HG03520 (cell line): ENCODE data around the gene ARHGAP26.
"Not testable (repeated sequence)": the region's sequence is repeated elsewhere in the genome, so short reads cannot be mapped to it uniquely, and the experiment has no call there.

Source experiments
- ATAC-seq: cut with Tn5 transposase; IDR thresholded peaks from one replicate; pipeline ENCODE4 v1.9.1; 2021; ENCODE audit warnings: mild to moderate bottlenecking, moderate library complexity; ENCODE audit not compliant: unreplicated experiment

ARHGAP26 gene

DNA sequence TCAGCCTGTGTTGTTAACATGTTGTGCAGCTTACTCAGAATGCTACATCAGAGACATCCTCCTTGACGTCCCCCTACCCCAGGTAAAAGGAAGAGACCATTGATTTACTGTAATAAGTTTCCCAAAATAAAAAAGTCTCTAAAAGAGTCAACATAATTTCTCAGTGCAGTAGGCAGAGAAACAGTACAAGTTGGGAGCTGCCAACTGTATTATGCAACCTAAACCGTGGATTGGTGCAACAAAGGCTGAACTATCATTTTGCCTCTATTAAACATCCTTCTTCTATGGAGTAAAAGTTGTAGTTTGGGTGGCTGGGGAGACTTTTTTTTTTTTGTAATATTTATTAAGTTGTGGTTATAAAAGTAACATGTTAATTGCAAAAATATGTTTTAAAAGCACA lies 425.3 kb downstream of the ARHGAP26 start:
- no peak for ATAC-seq

DNA sequence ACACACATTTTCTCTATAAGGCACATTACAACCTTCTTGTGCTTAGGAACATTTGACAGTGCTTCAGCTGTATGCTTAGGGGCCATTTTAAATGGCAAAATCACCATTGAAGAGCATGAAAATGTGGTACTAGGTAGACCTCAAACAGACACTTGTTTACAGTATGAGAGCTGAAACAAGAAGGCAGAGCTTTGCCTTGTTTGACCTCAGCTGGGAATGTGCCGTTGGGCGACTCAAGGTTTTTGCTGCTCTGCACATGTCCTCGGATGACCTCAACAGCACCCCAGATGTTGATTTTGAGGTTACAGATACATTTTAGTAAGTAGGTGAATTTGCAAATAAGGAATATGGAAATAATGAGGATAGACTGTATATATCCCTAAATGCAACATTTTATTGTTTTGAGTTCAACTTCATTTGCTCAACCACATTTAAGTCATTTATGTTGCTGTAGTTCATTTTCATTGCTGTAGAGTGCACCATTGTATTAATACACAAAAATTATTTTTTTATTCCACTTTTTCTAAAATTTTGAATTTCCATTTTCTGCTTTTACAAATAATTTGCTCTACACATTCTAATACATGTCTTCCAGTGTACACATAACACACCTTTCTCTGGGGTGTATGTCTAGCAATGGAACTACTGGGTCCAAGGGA lies 426.6 kb downstream of the ARHGAP26 start:
- ATAC-seq: no peak

DNA sequence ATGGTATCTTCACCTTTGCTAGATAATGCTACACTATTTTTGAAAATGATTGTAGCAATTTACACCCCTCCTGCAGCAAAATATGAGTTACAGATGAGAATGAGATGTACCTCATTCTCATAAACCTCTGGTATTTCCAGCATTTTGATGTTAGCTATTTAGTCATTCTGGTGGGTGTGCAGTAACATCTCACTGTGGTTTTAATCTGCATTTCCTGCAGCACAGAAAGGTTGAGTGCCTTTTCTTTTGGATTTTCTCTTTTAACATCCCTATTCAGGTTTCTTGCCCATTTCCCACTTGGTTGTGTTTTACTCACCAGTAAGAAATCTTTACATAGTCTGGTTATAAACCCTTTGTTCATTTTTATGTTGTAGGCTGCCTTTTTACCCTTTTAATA lies 427.1 kb downstream of the ARHGAP26 start:
- no peak for ATAC-seq

DNA sequence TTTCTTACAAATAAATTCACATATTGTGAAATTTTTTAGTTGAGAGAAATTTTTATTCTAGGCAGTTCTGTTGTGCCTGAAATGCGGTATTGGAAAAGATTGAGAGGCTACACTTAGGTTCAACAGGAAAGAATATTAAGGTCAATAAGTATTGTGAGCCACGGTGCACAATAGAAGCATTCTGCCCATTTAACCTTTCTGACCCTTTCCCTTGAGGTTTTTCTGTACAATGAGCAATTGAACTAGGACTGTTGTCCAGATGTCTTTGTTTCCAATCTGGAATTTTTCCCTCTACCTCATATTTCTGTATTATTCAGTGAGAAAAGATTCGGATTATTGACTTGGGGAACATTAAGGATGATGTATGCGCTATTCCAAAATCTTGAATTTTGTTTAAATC lies 428.2 kb downstream of the ARHGAP26 start:
- ATAC-seq: no peak

DNA sequence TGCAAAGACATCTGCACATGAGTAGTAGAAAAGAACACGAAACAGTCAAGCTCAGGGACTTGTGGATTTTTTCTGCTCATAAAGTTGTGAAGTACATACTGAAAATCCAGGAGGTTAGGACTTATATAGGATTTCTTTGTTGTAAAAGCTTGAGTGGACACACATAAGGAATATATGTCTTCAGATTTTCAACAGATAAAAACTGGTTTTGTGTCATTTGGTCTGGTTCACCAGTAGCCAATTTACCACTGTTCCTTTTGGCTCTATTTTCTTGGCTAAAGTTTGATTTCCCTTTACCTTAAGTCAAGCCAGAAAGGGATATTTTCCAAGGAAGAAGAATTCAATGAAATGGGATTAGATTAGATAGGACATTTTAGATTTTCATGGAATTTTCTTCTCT lies 429.0 kb downstream of the ARHGAP26 start:
- no peak for ATAC-seq

DNA sequence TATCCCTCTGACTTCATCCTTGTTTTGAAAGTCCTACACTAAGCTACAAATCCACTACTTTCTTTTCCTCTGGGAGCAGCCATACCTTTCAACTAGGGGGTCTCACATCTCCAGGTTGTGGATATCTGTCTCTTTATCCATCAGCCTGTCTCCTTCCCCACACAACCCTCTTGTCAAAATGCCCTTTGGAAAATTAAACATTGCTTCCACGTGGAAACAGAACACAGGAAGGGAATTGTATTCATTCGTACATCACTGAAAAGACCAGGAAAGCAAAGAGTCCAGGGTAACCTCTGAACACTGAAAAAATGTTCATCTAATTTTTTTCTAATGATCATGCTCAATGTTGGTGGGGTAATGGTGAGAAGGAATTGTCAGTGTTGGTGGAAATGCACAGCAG lies 429.7 kb downstream of the ARHGAP26 start:
- no peak for ATAC-seq

DNA sequence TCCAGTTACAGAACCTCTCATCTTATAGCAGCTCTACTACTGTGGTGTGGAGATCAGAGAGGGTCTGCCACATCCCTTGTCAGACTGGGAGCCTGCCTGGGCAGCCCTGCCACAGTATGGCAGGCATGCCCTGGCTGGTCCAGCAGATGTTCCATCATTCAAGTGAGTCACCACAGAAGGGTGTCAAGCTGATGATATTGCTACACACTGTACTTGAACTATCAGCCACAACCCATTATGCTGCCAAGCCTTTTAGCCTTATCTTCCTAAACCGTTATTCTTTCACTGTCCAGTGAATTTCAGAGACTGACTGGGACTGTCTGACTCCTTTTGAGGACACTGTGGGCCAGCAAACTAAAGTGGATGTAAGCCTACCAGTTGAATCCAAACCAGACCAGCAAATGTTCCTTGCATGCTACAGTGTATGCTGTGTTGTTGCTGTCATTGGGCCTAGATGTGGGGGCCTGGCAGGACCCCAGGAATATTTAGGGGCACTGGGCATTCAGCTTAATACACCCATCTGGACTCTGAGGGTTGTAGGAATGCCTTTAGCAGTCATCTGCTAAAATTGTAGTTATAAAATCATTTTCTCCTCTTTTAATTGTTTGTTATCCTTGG lies 430.7 kb downstream of the ARHGAP26 start:
- ATAC-seq: no peak

DNA sequence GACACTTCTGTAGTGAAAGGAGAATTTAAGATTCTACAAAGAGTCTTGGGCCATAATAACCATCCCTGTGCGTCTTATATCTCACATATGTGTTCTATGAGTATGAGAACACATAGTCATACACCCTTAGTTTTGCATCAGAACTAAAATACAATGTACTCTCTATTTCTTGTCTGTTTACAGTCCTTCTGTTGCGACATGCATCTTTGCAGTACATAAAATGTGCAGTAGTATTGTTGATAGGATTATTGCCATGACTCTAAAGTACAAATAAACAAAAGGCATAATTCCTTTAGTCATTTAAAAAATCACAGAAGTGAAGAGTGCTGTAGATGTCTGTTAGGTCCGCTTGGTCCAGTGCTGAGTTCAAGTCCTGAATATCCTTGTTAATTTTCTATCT lies 431.4 kb downstream of the ARHGAP26 start:
- no peak for ATAC-seq

DNA sequence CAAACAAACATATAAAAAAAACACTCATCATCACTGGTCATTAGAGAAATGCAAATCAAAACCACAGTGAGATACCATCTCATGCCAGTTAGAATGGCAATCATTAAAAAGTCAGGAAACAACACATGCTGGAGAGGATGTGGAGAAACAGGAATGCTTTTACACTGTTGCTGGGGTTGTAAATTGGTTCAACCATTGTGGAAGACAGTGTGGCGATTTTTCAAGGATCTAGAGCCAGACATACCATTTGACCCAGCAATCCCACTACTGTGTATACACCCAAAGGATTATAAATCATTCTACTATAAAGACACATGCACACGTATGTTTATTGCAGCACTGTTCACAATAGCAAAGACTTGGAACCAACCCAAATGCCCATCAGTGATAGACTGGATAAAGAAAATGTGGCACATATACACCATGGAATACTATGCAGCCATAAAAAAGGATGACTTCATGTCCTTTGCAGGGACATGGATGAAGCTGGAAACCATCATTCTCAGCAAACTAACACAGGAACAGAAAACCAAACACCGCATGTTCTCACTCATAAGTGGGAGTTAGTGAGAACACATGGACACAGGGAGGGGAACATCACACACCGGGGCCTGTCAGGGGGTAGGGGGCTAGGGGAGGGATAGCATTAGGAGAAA lies 433.3 kb downstream of the ARHGAP26 start:
- not testable (repeated sequence) for ATAC-seq

DNA sequence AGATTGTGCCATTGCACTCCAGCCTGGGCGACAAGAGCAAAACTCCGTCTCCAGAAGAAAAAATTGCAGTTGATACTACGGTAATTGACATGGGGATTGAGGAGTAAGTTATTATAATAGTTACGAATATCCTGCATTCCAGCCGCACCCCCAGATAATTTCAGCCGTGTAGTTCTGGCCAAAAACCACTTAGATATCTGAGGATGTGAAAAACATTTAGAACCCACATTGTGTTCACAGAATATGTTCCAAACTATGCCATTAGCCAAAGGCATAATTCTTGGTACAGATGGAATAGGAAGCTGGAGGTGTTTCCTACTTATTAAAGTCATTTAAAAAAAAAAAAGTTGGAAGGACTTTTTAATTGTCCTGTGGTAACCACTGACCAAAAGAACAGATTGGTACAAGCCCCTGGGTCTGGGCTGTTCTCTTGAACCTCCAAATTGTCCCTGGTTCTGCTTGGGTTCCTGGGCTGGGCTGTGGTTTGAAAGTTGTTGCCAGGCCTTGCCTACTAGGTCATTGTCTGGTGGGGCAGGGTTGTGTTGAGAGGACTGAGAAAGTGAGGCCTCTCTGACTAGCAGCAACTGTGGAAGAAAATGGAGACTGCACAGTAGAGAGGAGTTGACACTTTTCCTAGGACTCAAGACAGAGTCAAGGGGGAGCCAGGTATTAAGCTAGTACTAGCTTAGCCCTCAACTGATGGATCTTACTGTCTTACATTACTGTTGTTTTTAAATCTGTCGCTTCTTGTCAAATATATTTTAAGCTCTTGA lies 434.5 kb downstream of the ARHGAP26 start:
- no peak for ATAC-seq

DNA sequence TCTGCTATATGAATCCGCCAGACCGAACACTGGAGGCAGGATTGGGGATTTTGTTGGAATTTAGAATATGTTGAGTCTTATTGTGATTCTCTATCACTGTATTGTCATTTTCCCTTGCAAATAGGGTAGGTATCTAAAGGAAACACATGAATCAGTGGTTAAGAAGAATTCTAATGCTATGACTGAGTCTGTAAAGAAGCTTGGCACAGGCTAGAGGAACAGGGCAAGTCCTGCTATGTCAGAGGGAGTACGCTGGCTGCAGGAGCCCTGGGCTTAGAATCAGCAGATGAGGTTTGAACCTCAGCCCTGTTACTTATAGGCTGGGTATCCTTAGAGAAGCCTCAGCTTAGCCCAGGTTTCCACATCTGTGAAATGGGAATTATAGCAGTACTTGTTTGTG lies 435.2 kb downstream of the ARHGAP26 start:
- ATAC-seq: no peak

DNA sequence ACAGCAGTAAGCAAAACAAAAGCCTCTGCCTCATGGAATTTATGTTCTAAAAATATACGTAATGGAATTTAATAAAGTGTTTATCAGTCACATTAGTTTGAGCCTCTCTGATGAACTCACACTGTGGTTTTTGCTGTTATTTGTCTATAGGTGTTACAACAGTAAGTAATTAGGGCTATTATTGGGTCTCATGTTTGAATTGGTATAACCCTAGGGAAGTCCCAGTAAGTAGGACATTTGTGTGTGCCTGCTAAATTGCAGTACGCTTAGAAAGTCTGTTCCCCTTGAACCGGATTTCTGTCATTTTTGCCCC lies 435.7 kb downstream of the ARHGAP26 start:
- peak; percentile 10 for ATAC-seq

DNA sequence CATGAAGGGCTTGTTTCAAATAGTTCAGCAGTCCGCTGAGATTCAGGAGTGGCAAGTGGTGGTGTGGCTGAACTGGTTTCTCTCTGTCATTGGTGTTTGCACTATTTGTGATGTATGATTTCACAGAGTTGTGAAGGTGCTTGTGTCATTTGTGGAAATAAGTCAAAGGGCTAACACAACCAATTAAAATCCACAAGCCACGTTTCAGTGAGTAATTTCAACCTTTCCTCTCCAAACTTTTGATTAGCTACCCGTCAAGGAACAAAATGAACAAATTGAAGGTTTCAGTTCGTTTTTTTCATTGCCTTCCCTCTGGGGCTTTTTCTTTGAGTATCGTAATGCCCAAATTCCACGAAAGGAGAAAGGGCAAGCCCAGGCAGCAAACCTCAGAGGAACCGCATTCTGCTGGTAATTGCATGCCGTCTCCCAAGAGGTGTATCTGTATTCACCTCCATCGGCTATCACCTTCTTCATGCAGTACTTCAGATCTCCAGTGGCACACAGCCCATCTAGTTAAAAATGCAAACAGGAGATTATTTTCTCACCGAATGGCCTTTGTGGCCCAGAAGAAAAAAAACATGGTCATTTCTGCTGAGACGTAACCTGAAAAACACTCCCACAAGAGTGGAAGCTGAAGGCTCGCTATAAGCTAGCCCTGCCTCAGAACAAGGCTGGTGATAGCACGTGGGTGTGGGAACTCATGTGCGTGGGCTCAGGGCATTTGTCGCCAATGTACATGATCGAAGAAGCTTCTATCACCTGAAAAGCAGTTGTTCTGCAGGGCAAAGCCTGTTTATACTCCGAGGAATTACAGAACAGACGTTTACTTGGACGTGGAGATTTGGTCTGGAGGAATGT lies 436.2 kb downstream of the ARHGAP26 start:
- ATAC-seq: peak; percentile 46

DNA sequence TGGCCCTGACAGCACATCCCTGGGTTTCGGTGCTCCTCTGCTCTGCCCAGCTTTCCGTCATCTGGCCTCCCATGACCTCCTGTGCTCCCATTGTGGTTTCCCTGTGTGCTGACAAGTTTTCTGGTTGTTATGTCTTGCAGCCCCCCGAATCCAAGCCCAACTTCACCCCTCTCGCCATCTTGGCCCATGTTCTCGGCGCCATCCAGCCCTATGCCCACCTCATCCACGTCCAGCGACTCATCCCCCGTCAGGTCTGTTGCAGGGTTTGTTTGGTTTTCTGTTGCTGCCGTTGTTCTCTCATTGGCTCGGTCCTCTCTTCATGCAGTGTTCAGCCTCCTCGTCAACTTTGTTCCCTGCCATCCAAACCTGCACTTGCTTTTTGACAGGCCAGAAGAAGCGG lies 436.9 kb downstream of the ARHGAP26 start:
- ATAC-seq: no peak

DNA sequence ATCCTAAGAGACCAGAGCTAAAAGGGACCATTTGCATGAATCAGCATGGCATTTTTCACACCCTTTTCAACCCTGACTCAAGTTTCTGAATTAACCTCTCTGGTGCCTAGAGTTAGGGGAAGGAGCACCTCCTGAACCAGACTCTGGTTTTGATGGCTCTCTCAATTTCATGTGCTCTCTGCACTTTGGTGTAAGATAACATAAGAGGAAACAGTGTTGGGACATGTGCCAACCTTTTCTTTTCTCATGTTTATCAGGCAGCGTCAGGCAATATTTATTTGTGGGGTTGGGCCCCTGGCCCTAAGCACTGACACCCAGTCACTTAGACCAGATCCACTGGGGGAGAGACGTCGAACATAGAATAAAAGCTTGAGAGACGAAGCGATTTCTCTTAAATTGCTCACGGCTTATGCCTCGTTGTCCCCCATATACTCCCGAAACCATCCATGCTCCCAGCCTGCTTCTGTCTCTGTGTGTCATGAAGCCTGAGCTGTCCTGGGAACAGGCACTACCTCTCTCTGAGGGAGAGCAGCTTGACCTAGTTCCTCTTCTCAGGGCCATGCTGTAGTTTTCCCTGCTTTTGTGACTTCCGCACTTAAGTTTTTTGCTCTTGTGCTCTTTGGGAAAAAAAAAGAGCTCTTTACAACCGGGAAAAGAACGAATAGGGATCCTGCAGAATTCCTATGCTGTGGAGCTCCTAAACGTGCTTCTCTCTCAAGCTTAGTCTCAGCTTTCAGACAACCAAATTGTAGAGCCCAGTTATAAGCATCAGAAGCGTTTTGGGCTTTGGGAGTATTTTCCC lies 437.6 kb downstream of the ARHGAP26 start:
- ATAC-seq: no peak

DNA sequence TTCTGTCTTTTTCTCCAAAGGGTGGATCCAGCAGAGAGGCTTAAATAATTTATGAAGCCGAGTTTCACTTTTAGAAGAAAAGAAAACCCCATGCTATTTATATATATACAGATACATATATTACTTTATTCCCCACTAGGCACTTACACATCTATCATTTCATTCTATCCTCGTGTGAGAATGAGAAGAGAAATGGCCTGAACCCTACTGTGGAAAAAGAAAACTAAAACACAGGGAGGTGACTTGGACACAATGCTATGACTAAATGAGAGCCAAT lies 438.1 kb downstream of the ARHGAP26 start:
- no peak for ATAC-seq

DNA sequence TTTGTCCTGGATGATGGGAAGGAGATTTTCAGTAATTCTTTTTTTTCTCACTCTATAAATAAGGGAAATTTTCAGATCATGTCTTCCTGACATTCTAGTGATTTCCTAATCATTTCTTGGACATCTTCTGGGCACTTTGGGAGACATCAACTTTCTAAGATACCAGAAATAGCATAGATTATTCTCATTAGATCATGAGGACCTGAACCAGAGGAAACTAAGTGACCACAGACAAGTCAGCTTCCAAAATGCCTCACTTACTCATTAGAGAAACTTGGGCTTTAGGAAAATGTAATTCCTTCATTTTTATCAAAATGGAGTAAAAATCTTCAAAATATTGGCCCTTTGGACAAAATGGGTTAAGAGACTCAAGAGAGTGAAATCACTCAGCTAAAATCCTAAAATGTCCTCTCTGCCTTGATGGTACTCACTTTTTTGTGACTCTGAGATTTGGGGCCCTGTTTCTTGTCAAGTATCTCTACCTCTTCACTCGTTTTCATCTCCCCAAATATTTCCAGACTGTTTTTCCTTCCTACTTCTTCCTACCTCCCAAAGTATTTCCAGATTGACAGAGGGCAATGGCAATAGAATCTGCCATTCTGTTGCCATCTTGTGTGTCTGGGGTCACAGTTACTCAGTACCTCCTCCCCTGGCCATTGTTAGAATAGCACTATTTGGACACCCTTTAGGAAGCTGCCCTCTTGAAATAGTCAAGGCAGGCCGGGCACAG lies 438.8 kb downstream of the ARHGAP26 start:
- no peak for ATAC-seq

DNA sequence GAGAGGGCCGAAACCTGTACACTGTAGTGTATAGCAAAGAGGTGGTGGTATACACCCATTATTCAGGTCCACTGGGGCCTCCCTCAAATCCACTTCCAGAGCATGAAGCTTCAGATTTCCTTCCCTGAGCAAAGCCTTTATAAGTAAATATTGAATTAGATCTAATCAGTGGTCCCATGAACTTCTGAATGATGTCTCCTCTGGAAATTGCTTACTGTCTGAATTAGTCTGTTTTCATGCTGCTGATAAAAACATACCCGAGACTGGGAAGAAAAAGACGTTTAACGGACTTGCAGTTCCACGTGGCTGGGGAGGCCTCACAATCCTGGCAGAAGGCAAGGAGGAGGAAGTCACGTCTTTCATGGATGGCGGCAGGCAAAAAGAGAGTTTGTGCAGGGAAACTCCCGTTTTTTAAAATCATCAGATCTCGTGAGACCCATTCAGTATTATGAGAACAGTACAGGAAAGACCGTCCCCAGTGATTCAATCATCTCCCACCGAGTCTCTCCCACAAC lies 439.8 kb downstream of the ARHGAP26 start:
- no peak for ATAC-seq

DNA sequence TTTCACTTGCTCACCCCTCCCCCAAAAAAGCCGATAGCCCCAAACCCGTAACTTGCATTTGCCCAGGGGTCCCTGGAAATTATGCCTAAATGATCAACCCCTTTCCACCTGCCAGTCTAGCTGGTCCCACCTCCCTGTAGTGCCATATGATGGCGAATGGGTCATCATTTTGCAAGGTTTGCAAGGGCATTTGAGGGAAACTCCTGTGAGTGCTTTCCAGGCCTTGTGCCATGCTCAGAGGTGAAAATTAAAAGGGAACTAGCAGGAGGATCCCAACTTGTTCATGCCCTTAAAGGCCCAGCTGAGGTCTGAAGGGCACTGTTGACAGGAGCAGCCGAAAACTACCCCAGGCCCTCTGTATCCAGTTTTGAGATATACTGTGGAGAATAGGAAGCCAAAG lies 440.4 kb downstream of the ARHGAP26 start:
- no peak for ATAC-seq

DNA sequence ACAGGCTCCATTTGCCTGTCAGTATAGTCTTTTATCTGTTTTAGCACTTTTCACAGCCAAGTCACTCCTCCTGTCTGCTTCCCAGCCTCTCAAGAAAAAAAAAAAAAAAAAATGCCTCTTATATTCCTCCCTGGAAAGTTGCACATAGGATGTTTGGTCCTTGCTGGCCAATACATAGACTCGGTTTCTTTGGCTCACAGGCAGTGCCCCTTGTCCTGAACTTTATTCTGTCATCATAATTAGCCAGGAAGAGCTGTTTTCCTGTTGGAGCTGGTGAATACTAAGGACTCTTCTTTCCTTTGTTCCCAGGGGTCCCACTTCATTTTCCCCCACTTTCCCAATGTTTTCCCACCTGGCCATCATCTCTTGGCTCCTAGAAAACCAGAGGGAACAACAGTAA lies 442.1 kb downstream of the ARHGAP26 start:
- ATAC-seq: no peak
